GM11168 (cell line): ENCODE results near the gene SYNGR1.

Experiments used
- in situ Hi-C: fragments of 300-500 bp; cut with MboI; formaldehyde crosslinking; loops from one replicate; pipeline ENCODE4 v1.12.0; 2022; ENCODE audit warnings: low sequenced_read_pairs; ENCODE audit not compliant: unreplicated experiment

SYNGR1 gene

GRCh38 chr22:39349967-39350726, at the start of gene SYNGR1:
Gene SYNGR1, plus strand, starts transcription at chr22:39349991. Its CDS starts 20 bp downstream, at chr22:39350011.
- in situ Hi-C loops, result no loop called here

- in situ Hi-C loops, result no loop called here
Measured at GRCh38 chr22:39300186-39300830, 49.5 kb upstream of the SYNGR1 start.

GRCh38 chr22:39301108-39301507, 48.7 kb upstream of the SYNGR1 start:
- in situ Hi-C loops, result no loop called here

- in situ Hi-C loops, result no loop called here
Measured at GRCh38 chr22:39301926-39302325, 47.9 kb upstream of the SYNGR1 start.

- in situ Hi-C loops, result no loop called here
Measured at GRCh38 chr22:39302431-39302960, 47.3 kb upstream of the SYNGR1 start.

GRCh38 chr22:39303358-39303757, 46.4 kb upstream of the SYNGR1 start:
- in situ Hi-C loops, result no loop called here

- in situ Hi-C loops, result no loop called here
Measured at GRCh38 chr22:39303892-39304671, 45.7 kb upstream of the SYNGR1 start.

GRCh38 chr22:39306456-39307361, 43.1 kb upstream of the SYNGR1 start:
- in situ Hi-C loops, result no loop called here

GRCh38 chr22:39308614-39309363, 41.0 kb upstream of the SYNGR1 start:
- in situ Hi-C loops, result no loop called here

GRCh38 chr22:39309364-39309861, 40.4 kb upstream of the SYNGR1 start:
- in situ Hi-C loops, result no loop called here

- in situ Hi-C loops, result loop anchor here (5.0 kb wide), 1 partner anchor 138 kb away; no protein-coding TSS in a partner anchor
Measured at GRCh38 chr22:39309881-39310714, 39.7 kb upstream of the SYNGR1 start.

GRCh38 chr22:39311592-39312400, 38.0 kb upstream of the SYNGR1 start:
- in situ Hi-C loops, result loop anchor here (5.0 kb wide), 1 partner anchor 139 kb away; no protein-coding TSS in a partner anchor

GRCh38 chr22:39312410-39312809, 37.4 kb upstream of the SYNGR1 start:
- in situ Hi-C loops, result loop anchor here (5.0 kb wide), 1 partner anchor 140 kb away; no protein-coding TSS in a partner anchor

- in situ Hi-C loops, result loop anchor here (5.0 kb wide), 1 partner anchor 141 kb away; no protein-coding TSS in a partner anchor
Measured at GRCh38 chr22:39313258-39314001, 36.4 kb upstream of the SYNGR1 start.

GRCh38 chr22:39314251-39314971, 35.4 kb upstream of the SYNGR1 start:
- in situ Hi-C loops, result loop anchor here (5.0 kb wide), 1 partner anchor 142 kb away; no protein-coding TSS in a partner anchor
